Measurements from ENCODE around the gene TMEM147. TPM values are rescaled to one million over a fixed set of nuclear protein-coding genes. Genes with fewer than 3 reads are reported as not detected.

TMEM147 gene
- total and polyA plus RNA-seq, 2 of the 13 experiments (the other 11 are each of a cell fraction or from before 2014, with no cell fraction given) = 141 to 176 TPM

DNA sequence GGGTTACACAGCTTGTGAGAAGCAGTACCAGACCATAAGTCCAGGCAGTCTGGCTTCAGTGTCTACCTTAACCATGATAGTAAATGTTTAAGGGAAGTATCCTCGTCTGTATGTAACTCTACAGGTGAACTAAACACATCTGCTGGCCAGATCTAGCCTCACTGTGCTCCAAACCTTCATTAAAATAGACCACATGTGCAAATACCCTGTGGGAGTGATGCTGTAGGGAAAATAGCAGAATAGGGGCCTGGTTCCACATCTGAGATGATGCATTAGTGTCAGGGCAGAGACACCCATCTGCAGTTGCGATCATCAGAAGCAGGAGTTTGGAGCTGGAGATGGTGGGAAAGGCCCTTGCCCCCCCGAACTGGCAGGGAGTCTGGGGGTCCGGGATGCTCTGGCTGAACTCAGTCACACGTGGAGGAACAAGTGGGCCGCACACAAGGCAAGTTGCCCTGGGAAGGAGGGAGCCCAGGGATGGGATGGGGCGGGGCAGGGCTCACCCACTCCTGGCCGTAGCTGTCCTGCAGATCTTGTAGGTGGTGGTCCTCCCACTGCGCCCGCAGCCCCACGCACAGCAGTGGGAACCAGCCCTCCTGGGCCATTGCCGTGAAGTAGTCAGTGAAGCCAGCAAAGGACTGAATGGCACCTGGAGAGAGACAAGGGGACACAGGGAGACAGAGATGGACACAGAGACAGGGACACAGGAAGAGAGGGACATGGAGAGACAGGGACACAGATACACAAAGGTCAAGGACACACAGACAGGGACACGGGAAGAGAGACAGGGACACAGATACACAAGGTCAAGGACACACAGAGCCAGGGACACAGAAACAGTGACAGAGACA lies 7.3 kb downstream of the TMEM147 start (continued):
- TF ChIP-seq, protein P1, sequence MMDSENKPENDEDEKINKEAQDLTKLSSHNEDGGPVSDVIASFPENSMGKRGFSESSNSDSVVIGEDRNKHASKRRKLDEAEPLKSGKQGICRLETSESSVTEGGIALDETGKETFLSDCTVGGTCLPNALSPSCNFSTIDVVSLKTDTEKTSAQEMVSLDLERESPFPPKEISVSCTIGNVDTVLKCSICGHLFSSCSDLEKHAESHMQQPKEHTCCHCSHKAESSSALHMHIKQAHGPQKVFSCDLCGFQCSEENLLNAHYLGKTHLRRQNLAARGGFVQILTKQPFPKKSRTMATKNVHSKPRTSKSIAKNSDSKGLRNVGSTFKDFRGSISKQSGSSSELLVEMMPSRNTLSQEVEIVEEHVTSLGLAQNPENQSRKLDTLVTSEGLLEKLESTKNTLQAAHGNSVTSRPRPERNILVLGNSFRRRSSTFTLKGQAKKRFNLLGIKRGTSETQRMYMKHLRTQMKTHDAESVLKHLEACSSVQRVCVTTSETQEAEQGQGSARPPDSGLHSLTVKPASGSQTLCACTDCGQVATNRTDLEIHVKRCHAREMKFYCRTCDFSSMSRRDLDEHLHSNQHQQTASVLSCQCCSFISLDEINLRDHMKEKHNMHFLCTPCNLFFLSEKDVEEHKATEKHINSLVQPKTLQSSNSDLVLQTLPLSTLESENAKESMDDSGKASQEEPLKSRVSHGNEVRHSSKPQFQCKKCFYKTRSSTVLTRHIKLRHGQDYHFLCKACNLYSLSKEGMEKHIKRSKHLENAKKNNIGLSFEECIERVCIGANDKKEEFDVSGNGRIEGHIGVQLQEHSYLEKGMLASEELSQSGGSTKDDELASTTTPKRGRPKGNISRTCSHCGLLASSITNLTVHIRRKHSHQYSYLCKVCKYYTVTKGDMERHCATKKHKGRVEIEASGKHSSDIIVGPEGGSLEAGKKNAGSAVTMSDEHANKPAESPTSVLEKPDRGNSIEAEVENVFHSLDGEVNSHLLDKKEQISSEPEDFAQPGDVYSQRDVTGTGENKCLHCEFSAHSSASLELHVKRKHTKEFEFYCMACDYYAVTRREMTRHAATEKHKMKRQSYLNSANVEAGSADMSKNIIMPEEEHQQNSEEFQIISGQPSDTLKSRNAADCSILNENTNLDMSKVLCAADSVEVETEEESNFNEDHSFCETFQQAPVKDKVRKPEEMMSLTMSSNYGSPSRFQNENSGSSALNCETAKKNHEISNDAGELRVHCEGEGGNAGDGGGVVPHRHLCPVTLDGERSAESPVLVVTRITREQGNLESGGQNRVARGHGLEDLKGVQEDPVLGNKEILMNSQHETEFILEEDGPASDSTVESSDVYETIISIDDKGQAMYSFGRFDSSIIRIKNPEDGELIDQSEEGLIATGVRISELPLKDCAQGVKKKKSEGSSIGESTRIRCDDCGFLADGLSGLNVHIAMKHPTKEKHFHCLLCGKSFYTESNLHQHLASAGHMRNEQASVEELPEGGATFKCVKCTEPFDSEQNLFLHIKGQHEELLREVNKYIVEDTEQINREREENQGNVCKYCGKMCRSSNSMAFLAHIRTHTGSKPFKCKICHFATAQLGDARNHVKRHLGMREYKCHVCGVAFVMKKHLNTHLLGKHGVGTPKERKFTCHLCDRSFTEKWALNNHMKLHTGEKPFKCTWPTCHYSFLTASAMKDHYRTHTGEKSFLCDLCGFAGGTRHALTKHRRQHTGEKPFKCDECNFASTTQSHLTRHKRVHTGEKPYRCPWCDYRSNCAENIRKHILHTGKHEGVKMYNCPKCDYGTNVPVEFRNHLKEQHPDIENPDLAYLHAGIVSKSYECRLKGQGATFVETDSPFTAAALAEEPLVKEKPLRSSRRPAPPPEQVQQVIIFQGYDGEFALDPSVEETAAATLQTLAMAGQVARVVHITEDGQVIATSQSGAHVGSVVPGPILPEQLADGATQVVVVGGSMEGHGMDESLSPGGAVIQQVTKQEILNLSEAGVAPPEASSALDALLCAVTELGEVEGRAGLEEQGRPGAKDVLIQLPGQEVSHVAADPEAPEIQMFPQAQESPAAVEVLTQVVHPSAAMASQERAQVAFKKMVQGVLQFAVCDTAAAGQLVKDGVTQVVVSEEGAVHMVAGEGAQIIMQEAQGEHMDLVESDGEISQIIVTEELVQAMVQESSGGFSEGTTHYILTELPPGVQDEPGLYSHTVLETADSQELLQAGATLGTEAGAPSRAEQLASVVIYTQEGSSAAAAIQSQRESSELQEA (CRISPR knock-in tag; IDR thresholded peaks at IDR 0.05; ENCODE audit: not compliant biosample characterization) = no peak
- TF ChIP-seq ZNF430 (CRISPR knock-in tag; IDR thresholded peaks at IDR 0.05) (no peak), PAX8 (CRISPR knock-in tag; IDR thresholded peaks at IDR 0.05; ENCODE audit: borderline replicate concordance) (0 out of 2 replicates have a peak, but pooled peaks have one; percentile 30), CREM (IDR thresholded peaks at IDR 0.05) (no peak), CREM (CRISPR knock-in tag; IDR thresholded peaks at IDR 0.05) (no peak), ZNF546 (CRISPR knock-in tag; conservative IDR thresholded peaks at IDR 0.05) (no peak), FOXK2 (IDR thresholded peaks at IDR 0.05) (0 out of 2 replicates have a peak, but pooled peaks have one; percentile 48), ZMYM3 (CRISPR knock-in tag; IDR thresholded peaks at IDR 0.05) (0 out of 2 replicates have a peak, but pooled peaks have one; percentile 34), SALL1 (CRISPR knock-in tag; IDR thresholded peaks at IDR 0.05) (peak; percentile 41; the same call in 1 of the 2 replicates), ELF1 (CRISPR knock-in tag; IDR thresholded peaks at IDR 0.05) (no peak), ZNF790 (CRISPR knock-in tag; IDR thresholded peaks at IDR 0.05; ENCODE audit: borderline replicate concordance) (no peak), RARA (CRISPR knock-in tag; IDR thresholded peaks at IDR 0.05) (peak; percentile 80), ZNF17 (CRISPR knock-in tag; IDR thresholded peaks at IDR 0.05) (no peak), ESRRA (CRISPR knock-in tag; IDR thresholded peaks at IDR 0.05; ENCODE audit: low read depth) (peak; percentile 99)
- TF ChIP-seq, protein P2, sequence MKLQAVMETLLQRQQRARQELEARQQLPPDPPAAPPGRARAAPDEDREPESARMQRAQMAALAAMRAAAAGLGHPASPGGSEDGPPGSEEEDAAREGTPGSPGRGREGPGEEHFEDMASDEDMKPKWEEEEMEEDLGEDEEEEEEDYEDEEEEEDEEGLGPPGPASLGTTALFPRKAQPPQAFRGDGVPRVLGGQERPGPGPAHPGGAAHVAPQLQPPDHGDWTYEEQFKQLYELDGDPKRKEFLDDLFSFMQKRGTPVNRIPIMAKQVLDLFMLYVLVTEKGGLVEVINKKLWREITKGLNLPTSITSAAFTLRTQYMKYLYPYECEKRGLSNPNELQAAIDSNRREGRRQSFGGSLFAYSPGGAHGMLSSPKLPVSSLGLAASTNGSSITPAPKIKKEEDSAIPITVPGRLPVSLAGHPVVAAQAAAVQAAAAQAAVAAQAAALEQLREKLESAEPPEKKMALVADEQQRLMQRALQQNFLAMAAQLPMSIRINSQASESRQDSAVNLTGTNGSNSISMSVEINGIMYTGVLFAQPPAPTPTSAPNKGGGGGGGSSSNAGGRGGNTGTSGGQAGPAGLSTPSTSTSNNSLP (IDR thresholded peaks at IDR 0.05; ENCODE audit: low read depth, low read length) = no peak
- TF ChIP-seq, protein P3, sequence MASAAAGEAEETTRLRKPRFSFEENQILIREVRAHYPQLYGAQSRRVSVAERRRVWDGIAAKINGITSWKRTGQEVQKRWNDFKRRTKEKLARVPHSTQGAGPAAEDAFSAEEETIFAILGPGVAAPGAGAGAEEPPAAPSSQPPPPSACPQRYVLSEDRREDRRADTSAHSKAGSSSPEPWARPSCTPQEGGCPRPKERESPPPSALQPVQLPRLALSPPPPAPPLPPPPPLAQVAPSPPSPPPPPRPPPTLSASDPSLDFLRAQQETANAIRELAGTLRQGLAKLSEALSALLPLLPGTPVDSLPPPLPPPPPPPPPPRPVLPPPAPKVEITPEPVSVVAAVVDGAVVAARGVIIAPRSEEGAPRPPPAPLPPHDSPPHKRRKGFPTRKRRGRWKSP (CRISPR knock-in tag; IDR thresholded peaks at IDR 0.05) = no peak
- TF ChIP-seq, protein P4, sequence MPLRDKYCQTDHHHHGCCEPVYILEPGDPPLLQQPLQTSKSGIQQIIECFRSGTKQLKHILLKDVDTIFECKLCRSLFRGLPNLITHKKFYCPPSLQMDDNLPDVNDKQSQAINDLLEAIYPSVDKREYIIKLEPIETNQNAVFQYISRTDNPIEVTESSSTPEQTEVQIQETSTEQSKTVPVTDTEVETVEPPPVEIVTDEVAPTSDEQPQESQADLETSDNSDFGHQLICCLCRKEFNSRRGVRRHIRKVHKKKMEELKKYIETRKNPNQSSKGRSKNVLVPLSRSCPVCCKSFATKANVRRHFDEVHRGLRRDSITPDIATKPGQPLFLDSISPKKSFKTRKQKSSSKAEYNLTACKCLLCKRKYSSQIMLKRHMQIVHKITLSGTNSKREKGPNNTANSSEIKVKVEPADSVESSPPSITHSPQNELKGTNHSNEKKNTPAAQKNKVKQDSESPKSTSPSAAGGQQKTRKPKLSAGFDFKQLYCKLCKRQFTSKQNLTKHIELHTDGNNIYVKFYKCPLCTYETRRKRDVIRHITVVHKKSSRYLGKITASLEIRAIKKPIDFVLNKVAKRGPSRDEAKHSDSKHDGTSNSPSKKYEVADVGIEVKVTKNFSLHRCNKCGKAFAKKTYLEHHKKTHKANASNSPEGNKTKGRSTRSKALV (CRISPR knock-in tag; IDR thresholded peaks at IDR 0.05) = no peak

All from HepG2 (cell line).